Erythroblast (primary cell): ENCODE data around the gene LHX3.

Source experiments
- GATA1 ChIP-seq: IDR thresholded peaks from 2 replicates; pipeline ENCODE4 v1.6.1; 2011; ENCODE audit warnings: low read depth, mild to moderate bottlenecking, control low read depth, low read length, moderate library complexity
- POLR2A ChIP-seq: IDR thresholded peaks from 2 replicates; pipeline ENCODE4 v1.6.1; 2011; ENCODE audit warnings: mild to moderate bottlenecking, low read length

DNA sequence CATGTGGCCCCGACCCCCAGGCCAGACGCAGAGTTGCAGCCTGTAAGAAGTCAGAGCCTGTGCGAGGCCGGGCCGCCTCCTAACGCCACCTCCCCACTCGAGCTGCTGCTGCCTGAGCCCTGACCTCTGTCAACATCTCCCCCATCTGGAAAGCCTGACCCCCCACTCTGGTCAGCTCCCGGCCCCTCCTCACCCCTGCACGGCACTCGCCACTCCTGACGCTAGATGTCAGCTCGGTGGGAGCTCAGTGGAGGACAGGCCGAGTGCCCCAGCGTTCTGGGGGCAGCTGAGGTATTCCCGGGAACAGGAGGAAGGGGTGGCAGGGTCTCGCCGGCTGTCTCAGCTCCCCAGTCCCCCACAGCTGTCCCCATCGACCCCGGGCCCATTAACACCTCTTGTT is 19.9 kb downstream of the LHX3 start:
- TF ChIP-seq POLR2A, result no peak
- TF ChIP-seq GATA1, result no peak
